OCI-LY7 (cell line): ENCODE measurements around the gene GPS1. TPM values are rescaled to one million over a fixed set of nuclear protein-coding genes. Genes with fewer than 3 reads are reported as not detected.
A peak's percentile ranks its signal among the peaks of the same experiment; 100 is the strongest.

ENCODE experiments used
- BruUV-seq: library from RNA; stranded (reverse); fragments of 400-500 nt; replicated peaks from 2 replicates; lab custom pipeline; 2021; lab: Mats Ljungman, UMichigan
- CTCF ChIA-PET: fragments of 300-600 bp; sonication (Branson Sonifier 250); formaldehyde crosslinking; loops from one replicate; lab custom pipeline; 2022; ENCODE audit warnings: antibody characterized with exemption; ENCODE audit not compliant: unreplicated experiment; lab: Charles Lee
- POLR2A ChIA-PET: fragments of 300-600 bp; sonication (Branson Sonifier 250); formaldehyde crosslinking; loops from one replicate; lab custom pipeline; 2022; ENCODE audit warnings: antibody characterized with exemption; lab: Charles Lee
- DNase-seq: peaks from one replicate; pipeline ENCODE4 v3.0.0-alpha.2; 2015; ENCODE audit warnings: low spot score
- H2AFZ ChIP-seq: fragments of 200-600 bp; sonication (generic), shearing (Covaris generic); 2 replicates; pipeline ENCODE4 v1.6.1; 2014; ENCODE audit warnings: mild to moderate bottlenecking, antibody characterized with exemption, low read length, moderate library complexity
- H3K27ac ChIP-seq: fragments of 200-600 bp; sonication (generic); 2 replicates; pipeline ENCODE4 v1.5.1; 2014; ENCODE audit warnings: mixed run types, low read depth, mild to moderate bottlenecking, moderate library complexity, low read length, inconsistent platforms; ENCODE audit not compliant: poor library complexity, severe bottlenecking
- H3K36me3 ChIP-seq: fragments of 200-600 bp; sonication (generic); 2 replicates; pipeline ENCODE4 v1.6.1; 2014; ENCODE audit warnings: mild to moderate bottlenecking, antibody characterized with exemption, low read length, moderate library complexity, mixed read lengths; ENCODE audit not compliant: insufficient read depth
- H3K4me1 ChIP-seq: fragments of 200-600 bp; sonication (generic); 2 replicates; pipeline ENCODE4 v1.5.1; 2014; ENCODE audit warnings: mild to moderate bottlenecking, low read length; ENCODE audit not compliant: insufficient read depth, poor library complexity, severe bottlenecking
- H3K4me2 ChIP-seq: fragments of 200-600 bp; sonication (generic); 2 replicates; pipeline ENCODE4 v1.6.1; 2014; ENCODE audit warnings: mild to moderate bottlenecking, low read length
- H3K4me3 ChIP-seq: fragments of 200-600 bp; sonication (generic); 2 replicates; pipeline ENCODE4 v1.5.1; 2014; ENCODE audit warnings: mild to moderate bottlenecking, low read depth, low read length; ENCODE audit not compliant: poor library complexity, severe bottlenecking
- H3K79me2 ChIP-seq: fragments of 200-600 bp; sonication (generic); 2 replicates; pipeline ENCODE4 v1.6.1; 2016; ENCODE audit warnings: low read depth, mild to moderate bottlenecking, low read length, moderate library complexity, mixed read lengths; ENCODE audit not compliant: insufficient read depth
- H3K9me2 ChIP-seq: fragments of 200-600 bp; sonication (generic); 2 replicates; pipeline ENCODE4 v1.6.1; 2016; ENCODE audit warnings: mild to moderate bottlenecking, low read length, mixed read lengths; ENCODE audit not compliant: insufficient read depth
- H3K9me3 ChIP-seq: fragments of 200-600 bp; sonication (generic); 2 replicates; pipeline ENCODE4 v1.6.1; 2014; ENCODE audit warnings: mild to moderate bottlenecking, mixed run types, low read length, mixed read lengths
- H4K20me1 ChIP-seq: fragments of 200-600 bp; sonication (generic); 2 replicates; pipeline ENCODE4 v1.6.1; 2014; ENCODE audit warnings: mild to moderate bottlenecking, antibody characterized with exemption, low read length, moderate library complexity, mixed read lengths; ENCODE audit not compliant: insufficient read depth
- CTCF ChIP-seq: fragments of 200-600 bp; sonication (generic); conservative IDR thresholded peaks from 2 replicates; pipeline ENCODE4 v1.5.1; 2014; ENCODE audit warnings: mild to moderate bottlenecking, antibody characterized with exemption, low read length, moderate library complexity, mixed read lengths
- EZH2phosphoT487 ChIP-seq: fragments of 200-600 bp; sonication (generic); IDR thresholded peaks from 2 replicates; pipeline ENCODE4 v1.6.1; 2018; ENCODE audit warnings: low read depth, borderline replicate concordance, mild to moderate bottlenecking, mixed run types, antibody characterized with exemption, low read length, moderate library complexity, mixed read lengths
- intact Hi-C: fragments of 100-400 bp; cut with micrococcal nuclease; formaldehyde crosslinking; loops from one replicate; pipeline ENCODE4 v1.10.0; 2022; ENCODE audit not compliant: unreplicated experiment
- total RNA-seq, 2 experiments: library from RNA; depleted of rRNA in 1 of 2; stranded (reverse); fragments of >200 nt in 1 of 2; shearing (Covaris generic) in 1 of 2; gene quantifications; 2 replicates each; pipeline ENCODE4 v1.2.3, GENCODE V29; 2014 to 2022

The GPS1 gene
- total RNA-seq, 2 experiments from 2014 or later: 133 to 169 TPM

- H3K9me3 ChIP-seq: no peaks in the 10 kb centered on the region
- ChIA-PET CTCF (no interaction called here), POLR2A (interaction anchor here (0.6 kb wide), 1 partner anchor 90 kb away, joined by 3 read pairs; no protein-coding TSS in a partner anchor)
- BruUV-seq: no TSS peak
- peak overlapping the region; percentile 72 for H3K4me3 ChIP-seq
- H3K4me2 ChIP-seq: peak overlapping the region; percentile 92
- intact Hi-C loops: loop anchor here (1.0 to 5.0 kb wide), 4 partner anchors 13 to 164 kb away; partner anchors contain the start of genes ARHGDIA, FASN, GPS1 and LRRC45
- TF ChIP-seq EZH2phosphoT487 (no peak), CTCF (no peak)
- H3K4me1 ChIP-seq: peaks cover 19% of the 10 kb centered on the region
- H3K9me2 ChIP-seq: no peaks in the 10 kb centered on the region
- peak overlapping the region; percentile 70 for H3K27ac ChIP-seq
- H2AFZ ChIP-seq: no peak overlapping the region
- H3K79me2 ChIP-seq: no peaks in the 10 kb centered on the region
- H4K20me1 ChIP-seq: 0 out of 2 replicates have a peak, but pooled peaks cover 5% of the 10 kb centered on the region
- H3K36me3 ChIP-seq: no peaks in the 10 kb centered on the region
- no peak for DNase-seq
These were observed 15.0 kb upstream of the GPS1 start for GRCh38 chr17:82036634-82037091.

DNA sequence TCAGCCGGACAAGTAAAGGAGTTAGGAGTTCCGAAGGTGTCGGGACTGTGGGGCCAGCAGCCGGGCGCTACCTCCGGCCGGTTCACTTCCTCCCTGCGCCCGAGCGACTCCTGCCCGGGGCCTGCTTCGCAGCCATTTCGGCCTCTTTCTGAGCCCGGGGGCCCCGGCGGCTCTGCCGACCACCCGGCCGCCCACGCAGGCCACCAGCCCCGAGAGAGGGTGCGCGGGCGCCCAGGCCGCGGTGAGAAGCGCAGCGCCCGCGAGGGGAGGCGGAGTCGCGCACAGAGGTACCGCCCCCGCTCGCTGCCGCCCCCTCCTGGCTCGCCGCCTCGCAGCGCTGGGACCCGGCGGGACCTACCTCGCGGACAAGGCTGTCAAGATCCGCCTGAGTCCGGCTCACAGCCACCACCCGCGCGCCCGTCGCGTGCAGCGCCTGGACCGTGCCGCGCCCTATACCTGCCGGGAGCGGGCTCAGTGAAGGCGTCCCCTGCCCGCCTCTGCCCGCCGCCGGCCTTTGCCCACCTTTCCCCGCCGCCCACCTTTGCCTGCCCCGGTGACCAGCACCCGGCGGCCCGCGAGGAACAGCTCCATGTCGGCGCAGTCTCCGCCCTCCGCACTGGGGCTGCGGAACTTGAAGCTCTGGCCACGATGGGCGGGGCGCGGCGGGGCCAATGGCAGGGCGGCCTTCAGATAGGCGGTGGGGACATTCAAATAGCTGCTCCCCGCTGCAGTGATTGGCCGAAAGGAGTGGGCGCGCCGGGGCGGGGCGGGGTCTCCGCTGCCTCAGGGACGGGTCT is 14.4 kb upstream of the GPS1 start, which contains the start of gene DCXR:
TSS of gene DCXR (minus strand) at position 606 of the 797 bp plus-strand sequence. CDS start at position 591, 15 bp downstream.
- peak; percentile 99 for DNase-seq
- H2AFZ ChIP-seq: peak within 1 kb of the TSS; percentile 92
- no peaks in the 10 kb centered on the region for H3K9me2 ChIP-seq
- H3K79me2 ChIP-seq: no peaks in the 10 kb centered on the region
- no peaks in the 10 kb centered on the region for H3K9me3 ChIP-seq
- peak within 1 kb of the TSS; percentile 70 for H3K27ac ChIP-seq
- BruUV-seq: no TSS peak
- CTCF ChIA-PET: interaction anchor here (0.7 to 1.1 kb wide), 9 partner anchors 12 to 436 kb away, joined by 3 to 19 read pairs (median 4); partner anchors contain the start of genes CENPX and LRRC45
- H4K20me1 ChIP-seq: 0 out of 2 replicates have a peak, but pooled peaks cover 5% of the 10 kb centered on the region
- TF ChIP-seq EZH2phosphoT487: no peak
- peak; percentile 91 for TF ChIP-seq CTCF
- peaks cover 19% of the 10 kb centered on the region for H3K4me1 ChIP-seq
- no peaks in the 10 kb centered on the region for H3K36me3 ChIP-seq
- intact Hi-C loops: loop anchor here (1.0 to 5.0 kb wide), 4 partner anchors 14 to 165 kb away; partner anchors contain the start of genes ARHGDIA, FASN, GPS1 and LRRC45
- H3K4me2 ChIP-seq: peak within 1 kb of the TSS; percentile 92
- POLR2A ChIA-PET: interaction anchor here (0.6 to 1.5 kb wide), 15 partner anchors 10 to 164 kb away, joined by 3 to 9 read pairs (median 4); partner anchors contain the start of genes CENPX, LRRC45 and MAFG
- peak within 1 kb of the TSS; percentile 72 for H3K4me3 ChIP-seq
